HG03378 (cell line): ENCODE data around the gene TRMT61A.
"Not testable (repeated sequence)": the region's sequence is repeated elsewhere in the genome, so short reads cannot be mapped to it uniquely, and the experiment has no call there.

Experiments
- ATAC-seq: cut with Tn5 transposase; IDR thresholded peaks from one replicate; pipeline ENCODE4 v1.9.1; 2021; ENCODE audit warnings: mild to moderate bottlenecking, moderate library complexity; ENCODE audit not compliant: unreplicated experiment

Gene TRMT61A

GRCh38 chr14:103521951-103522563 is 6.9 kb upstream of the TRMT61A start:
- ATAC-seq = no peak

- ATAC-seq = no peak
Observed at GRCh38 chr14:103522649-103523574, 6.1 kb upstream of the TRMT61A start, which contains the start of gene CKB. Gene CKB (minus strand): TSS chr14:103522830. CDS start chr14:103522493, 337 bp downstream.

GRCh38 chr14:103523575-103523954 is 5.4 kb upstream of the TRMT61A start:
- ATAC-seq = no peak

- ATAC-seq = no peak
Observed at GRCh38 chr14:103524002-103524935, 4.7 kb upstream of the TRMT61A start.

GRCh38 chr14:103525430-103526246 is 3.4 kb upstream of the TRMT61A start:
- not testable (repeated sequence) for ATAC-seq

- ATAC-seq = no peak
Observed at GRCh38 chr14:103526247-103526913, 2.6 kb upstream of the TRMT61A start.

GRCh38 chr14:103526914-103527248 is 2.1 kb upstream of the TRMT61A start:
- ATAC-seq = no peak

- ATAC-seq = peak; percentile 61
Observed at GRCh38 chr14:103527408-103528145, 1.4 kb upstream of the TRMT61A start.

GRCh38 chr14:103528146-103528586 is 830 bp upstream of the TRMT61A start:
- no peak for ATAC-seq

- no peak for ATAC-seq
Observed at GRCh38 chr14:103529383-103530365, 678 bp downstream of the TRMT61A start.

GRCh38 chr14:103530390-103530789 is 1.4 kb downstream of the TRMT61A start:
- no peak for ATAC-seq

GRCh38 chr14:103530831-103531230 is 1.8 kb downstream of the TRMT61A start:
- ATAC-seq = no peak

- ATAC-seq = no peak
Observed at GRCh38 chr14:103531421-103532215, 2.6 kb downstream of the TRMT61A start.

- no peak for ATAC-seq
Observed at GRCh38 chr14:103532216-103533136, 3.5 kb downstream of the TRMT61A start.

GRCh38 chr14:103533137-103533998 is 4.4 kb downstream of the TRMT61A start:
- ATAC-seq = no peak
